Mesenchymal stem cell (in vitro differentiated cells and primary cell): ENCODE results near the gene PIGM.

Source experiments
- DNase-seq: peaks from one replicate; pipeline ENCODE4 v3.0.0-alpha.2; 2013
- H2AFZ ChIP-seq: one replicate; pipeline ENCODE4 v1.6.1; 2013; ENCODE audit warnings: low read depth, mild to moderate bottlenecking, control low read depth, inconsistent platforms, low read length, moderate library complexity
- H2AK5ac ChIP-seq: 2 replicates; pipeline ENCODE4 v1.6.1; 2013; ENCODE audit warnings: low read length, moderate library complexity, mild to moderate bottlenecking, inconsistent platforms; ENCODE audit not compliant: severe bottlenecking
- H2BK120ac ChIP-seq: one replicate; pipeline ENCODE4 v1.6.1; 2013; ENCODE audit warnings: low read depth, mild to moderate bottlenecking, inconsistent platforms, low read length, moderate library complexity
- H2BK12ac ChIP-seq, 2 experiments: one replicate each; pipeline ENCODE4 v1.6.1; 2013; ENCODE audit warnings: inconsistent platforms in 2 of 2, low read length in 2 of 2, mild to moderate bottlenecking in 2 of 2, moderate library complexity in 2 of 2, control low read depth in 1 of 2
- H2BK15ac ChIP-seq: one replicate; pipeline ENCODE4 v1.6.1; 2013; ENCODE audit warnings: mild to moderate bottlenecking, low read depth, inconsistent platforms; ENCODE audit not compliant: poor library complexity, severe bottlenecking
- H2BK5ac ChIP-seq: 2 replicates; pipeline ENCODE4 v1.6.1; 2013; ENCODE audit warnings: low read depth, mild to moderate bottlenecking, low read length, control low read depth, inconsistent platforms; ENCODE audit not compliant: poor library complexity, severe bottlenecking
- H3K14ac ChIP-seq, 2 experiments: one replicate each; pipeline ENCODE4 v1.6.1; 2013; ENCODE audit warnings: inconsistent platforms in 2 of 2, low read length in 2 of 2, control low read depth in 1 of 2, mild to moderate bottlenecking in 1 of 2, moderate library complexity in 1 of 2
- H3K18ac ChIP-seq, 2 experiments: one replicate each; pipeline ENCODE4 v1.6.1; 2013; ENCODE audit warnings: inconsistent platforms in 2 of 2, low read length in 2 of 2, control low read depth in 1 of 2, low read depth in 1 of 2, mild to moderate bottlenecking in 1 of 2
- H3K23ac ChIP-seq, 2 experiments: one replicate each; pipeline ENCODE4 v1.6.1; 2013; ENCODE audit warnings: inconsistent platforms in 2 of 2, low read length in 2 of 2, mild to moderate bottlenecking in 2 of 2, moderate library complexity in 2 of 2, control low read depth in 1 of 2
- H3K27ac ChIP-seq: 2 replicates; pipeline ENCODE4 v1.5.1; 2013; ENCODE audit warnings: mild to moderate bottlenecking, moderate library complexity, low read length, control low read depth, inconsistent platforms; ENCODE audit not compliant: poor library complexity, severe bottlenecking
- H3K27me3 ChIP-seq, 2 experiments: 2 replicates each; pipeline versions ENCODE4 v1.6.1 to v1.7.0; 2013; ENCODE audit warnings: low read length in 2 of 2, mild to moderate bottlenecking in 2 of 2, moderate library complexity in 2 of 2, control low read depth in 1 of 2, inconsistent platforms in 1 of 2; ENCODE audit not compliant: control insufficient read depth in 1 of 2, insufficient read depth in 1 of 2
- H3K36me3 ChIP-seq, 2 experiments: 2 replicates each; pipeline versions ENCODE4 v1.6.1 to v1.7.0; 2013; ENCODE audit warnings: low read length in 2 of 2, control low read depth in 1 of 2, inconsistent platforms in 1 of 2, low read depth in 1 of 2, mild to moderate bottlenecking in 1 of 2; ENCODE audit not compliant: insufficient read depth in 2 of 2, control insufficient read depth in 1 of 2
- H3K4ac ChIP-seq, 2 experiments: one replicate each; pipeline ENCODE4 v1.6.1; 2013; ENCODE audit warnings: inconsistent platforms in 2 of 2, low read length in 2 of 2, mild to moderate bottlenecking in 2 of 2, moderate library complexity in 2 of 2, control low read depth in 1 of 2, low read depth in 1 of 2
- H3K4me1 ChIP-seq: 2 replicates; pipeline ENCODE4 v1.6.1; 2013; ENCODE audit warnings: low read depth, low read length, control low read depth; ENCODE audit not compliant: control insufficient read depth, insufficient read depth
- H3K4me2 ChIP-seq: 2 replicates; pipeline ENCODE4 v1.6.1; 2013; ENCODE audit warnings: low read length, mild to moderate bottlenecking, inconsistent platforms; ENCODE audit not compliant: poor library complexity, severe bottlenecking
- H3K4me3 ChIP-seq, 2 experiments: 2 replicates each; pipeline versions ENCODE4 v1.5.1 to v1.7.0; 2013; ENCODE audit warnings: low read length in 2 of 2, mild to moderate bottlenecking in 2 of 2, control low read depth in 1 of 2, low read depth in 1 of 2; ENCODE audit not compliant: insufficient read depth in 1 of 2
- H3K79me1 ChIP-seq: replicated peaks from 2 replicates; pipeline ENCODE4 v1.6.1; 2013; ENCODE audit warnings: mild to moderate bottlenecking, control low read depth, low read length, inconsistent platforms; ENCODE audit not compliant: poor library complexity, severe bottlenecking
- H3K9ac ChIP-seq: 2 replicates; pipeline ENCODE4 v1.7.0; 2013; ENCODE audit warnings: mild to moderate bottlenecking, low read length, moderate library complexity
- H3K9me3 ChIP-seq: 2 replicates; pipeline ENCODE4 v1.7.0; 2013; ENCODE audit warnings: mild to moderate bottlenecking, low read length; ENCODE audit not compliant: control insufficient read depth
- H4K8ac ChIP-seq: one replicate; pipeline ENCODE4 v1.6.1; 2013; ENCODE audit warnings: inconsistent platforms, mild to moderate bottlenecking, low read length, moderate library complexity
- H4K91ac ChIP-seq: one replicate; pipeline ENCODE4 v1.6.1; 2013; ENCODE audit warnings: mild to moderate bottlenecking, low read length, inconsistent platforms
- WGBS: methylation state at CpG from one replicate; pipeline ENCODE4 v1.1.7; 2013; ENCODE audit warnings: mixed read lengths; 5-methylcytosine and 5-hydroxymethylcytosine counted together

Gene PIGM

GRCh38 chr1:160064164-160064563, 32.4 kb upstream of the PIGM start:
- H3K9ac ChIP-seq, result no peak overlapping the region
- no peak overlapping the region for H3K23ac ChIP-seq
- no peak overlapping the region for H2AK5ac ChIP-seq
- H3K4me3 ChIP-seq, result no peak overlapping the region
- DNase-seq, result no peak
- no peak overlapping the region for H2BK5ac ChIP-seq
- H3K79me1 ChIP-seq, result no peaks in the 10 kb centered on the region
- no peak overlapping the region for H2AFZ ChIP-seq
- no peak overlapping the region for H2BK120ac ChIP-seq
- H3K27ac ChIP-seq, result no peak overlapping the region
- H4K91ac ChIP-seq, result no peak overlapping the region
- no peak overlapping the region for H3K18ac ChIP-seq
- H2BK12ac ChIP-seq, result no peak overlapping the region
- 94% methylated on average over 2 of the region's 3 CpGs for WGBS
- H3K36me3 ChIP-seq, result no peaks in the 10 kb centered on the region
- peaks cover 75 to 90% of the 10 kb centered on the region in 2 experiments for H3K27me3 ChIP-seq
- H3K4me1 ChIP-seq, result no peaks in the 10 kb centered on the region
- H3K14ac ChIP-seq, result no peak overlapping the region
- H3K9me3 ChIP-seq, result no peaks in the 10 kb centered on the region
- H2BK15ac ChIP-seq, result no peak overlapping the region
- no peak overlapping the region for H4K8ac ChIP-seq
- no peak overlapping the region for H3K4ac ChIP-seq
- H3K4me2 ChIP-seq, result no peak overlapping the region

- Histone ChIP-seq H3K4me3 (no peak overlapping the region), H3K4ac (no peak overlapping the region), H2AK5ac (no peak overlapping the region), H3K14ac (no peak overlapping the region), H2BK5ac (no peak overlapping the region), H2BK15ac (no peak overlapping the region), H2BK12ac (no peak overlapping the region), H2BK120ac (no peak overlapping the region), H3K9ac (no peak overlapping the region), H2AFZ (no peak overlapping the region), H3K18ac (no peak overlapping the region), H3K4me1 (no peaks in the 10 kb centered on the region), H3K4me2 (no peak overlapping the region), H4K8ac (no peak overlapping the region), H4K91ac (no peak overlapping the region), H3K79me1 (no peaks in the 10 kb centered on the region), H3K27ac (no peak overlapping the region), H3K9me3 (no peaks in the 10 kb centered on the region), H3K27me3 (peaks cover 75 to 90% of the 10 kb centered on the region in 2 experiments), H3K36me3 (no peaks in the 10 kb centered on the region), H3K23ac (no peak overlapping the region)
- WGBS, result 85% methylated on average over 5 of the region's 5 CpGs
- no peak for DNase-seq
Observed at GRCh38 chr1:160063176-160063575, 31.4 kb upstream of the PIGM start.

DNA sequence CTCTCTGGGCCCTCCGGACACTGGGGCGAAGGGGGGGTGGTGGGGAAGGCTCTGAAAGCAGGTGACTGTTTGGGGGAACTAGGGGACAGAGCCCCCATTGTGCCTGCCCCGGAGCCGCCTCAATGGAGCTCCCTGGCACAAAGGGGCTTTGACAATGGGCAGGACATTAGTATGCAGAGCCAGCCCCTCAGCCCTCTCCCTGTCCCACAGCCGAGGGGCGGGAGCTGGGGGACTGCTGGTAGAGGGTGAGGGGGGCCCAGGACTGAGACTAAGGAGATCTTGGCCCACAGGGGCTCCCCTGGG, 30.4 kb upstream of the PIGM start:
- Histone ChIP-seq H4K91ac (no peak overlapping the region), H3K36me3 (no peaks in the 10 kb centered on the region), H2AFZ (no peak overlapping the region), H3K9ac (no peak overlapping the region), H3K4me1 (no peaks in the 10 kb centered on the region), H3K4ac (no peak overlapping the region), H2BK15ac (no peak overlapping the region), H2AK5ac (no peak overlapping the region), H3K4me2 (no peak overlapping the region), H3K18ac (no peak overlapping the region), H3K23ac (no peak overlapping the region), H2BK12ac (no peak overlapping the region), H3K4me3 (no peak overlapping the region), H2BK120ac (no peak overlapping the region), H3K27ac (no peak overlapping the region), H3K27me3 (peaks cover 75 to 90% of the 10 kb centered on the region in 2 experiments), H2BK5ac (no peak overlapping the region), H4K8ac (no peak overlapping the region), H3K9me3 (no peaks in the 10 kb centered on the region), H3K14ac (no peak overlapping the region), H3K79me1 (no peaks in the 10 kb centered on the region)
- WGBS, result 78% methylated on average over 5 of the region's 6 CpGs
- no peak for DNase-seq

GRCh38 chr1:160061369-160062229, 29.8 kb upstream of the PIGM start:
- H3K4me2 ChIP-seq, result no peak overlapping the region
- no peak overlapping the region for H2BK120ac ChIP-seq
- H3K27me3 ChIP-seq, result peaks cover 73 to 90% of the 10 kb centered on the region in 2 experiments
- H3K14ac ChIP-seq, result no peak overlapping the region
- no peak for DNase-seq
- no peak overlapping the region for H2AK5ac ChIP-seq
- H3K36me3 ChIP-seq, result no peaks in the 10 kb centered on the region
- H3K79me1 ChIP-seq, result no peaks in the 10 kb centered on the region
- H3K9me3 ChIP-seq, result no peaks in the 10 kb centered on the region
- no peak overlapping the region for H3K18ac ChIP-seq
- no peak overlapping the region for H3K4me3 ChIP-seq
- H3K4ac ChIP-seq, result no peak overlapping the region
- no peak overlapping the region for H2BK15ac ChIP-seq
- no peak overlapping the region for H3K27ac ChIP-seq
- H4K8ac ChIP-seq, result no peak overlapping the region
- H3K9ac ChIP-seq, result no peak overlapping the region
- no peak overlapping the region for H2BK12ac ChIP-seq
- no peak overlapping the region for H3K23ac ChIP-seq
- 70% methylated on average over 11 of the region's 15 CpGs for WGBS
- H4K91ac ChIP-seq, result no peak overlapping the region
- H3K4me1 ChIP-seq, result no peaks in the 10 kb centered on the region
- no peak overlapping the region for H2AFZ ChIP-seq
- H2BK5ac ChIP-seq, result no peak overlapping the region
